Daoy (cell line): Measurements from ENCODE around the gene PICALM. TPM values are rescaled to one million over a fixed set of nuclear protein-coding genes. Genes with fewer than 3 reads are reported as not detected.

ENCODE experiments used
- DNase-seq: peaks from one replicate; pipeline ENCODE4 v3.0.0-alpha.2; 2015; ENCODE audit warnings: low read depth
- total RNA-seq: library from RNA; depleted of rRNA; stranded (reverse); fragments of >200 nt; shearing (Covaris generic); gene quantifications from 2 replicates; pipeline ENCODE4 v1.2.3, GENCODE V29; 2014

Gene PICALM
- total RNA-seq, 1 experiment from 2014 or later, result 151 TPM

- DNase-seq, result no peak
These were observed 21.5 kb downstream of the PICALM start for GRCh38 chr11:86047275-86047991.

- DNase-seq, result no peak
These were observed 22.8 kb downstream of the PICALM start for GRCh38 chr11:86046116-86046515.

GRCh38 chr11:86043765-86044503, 24.9 kb downstream of the PICALM start:
- no peak for DNase-seq

DNA sequence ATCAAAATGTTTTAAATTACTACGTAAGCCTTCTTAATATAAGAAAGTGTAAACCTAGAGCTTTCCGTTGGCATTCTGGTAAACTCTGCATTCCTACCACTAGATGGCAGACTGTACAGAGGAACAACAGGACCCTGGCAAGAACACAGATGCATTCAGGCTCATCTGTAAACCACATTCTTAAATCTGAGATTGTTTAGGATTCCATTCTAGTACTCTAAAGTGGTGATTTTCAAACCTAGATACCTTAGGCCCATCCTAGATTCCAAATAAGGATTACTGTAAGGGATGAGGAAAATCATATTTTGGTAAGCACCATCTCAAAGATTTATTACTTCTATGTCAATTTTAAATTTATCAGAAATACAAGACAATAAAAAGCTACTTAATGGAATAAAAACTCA, 26.9 kb downstream of the PICALM start:
- peak; percentile 83 for DNase-seq

DNA sequence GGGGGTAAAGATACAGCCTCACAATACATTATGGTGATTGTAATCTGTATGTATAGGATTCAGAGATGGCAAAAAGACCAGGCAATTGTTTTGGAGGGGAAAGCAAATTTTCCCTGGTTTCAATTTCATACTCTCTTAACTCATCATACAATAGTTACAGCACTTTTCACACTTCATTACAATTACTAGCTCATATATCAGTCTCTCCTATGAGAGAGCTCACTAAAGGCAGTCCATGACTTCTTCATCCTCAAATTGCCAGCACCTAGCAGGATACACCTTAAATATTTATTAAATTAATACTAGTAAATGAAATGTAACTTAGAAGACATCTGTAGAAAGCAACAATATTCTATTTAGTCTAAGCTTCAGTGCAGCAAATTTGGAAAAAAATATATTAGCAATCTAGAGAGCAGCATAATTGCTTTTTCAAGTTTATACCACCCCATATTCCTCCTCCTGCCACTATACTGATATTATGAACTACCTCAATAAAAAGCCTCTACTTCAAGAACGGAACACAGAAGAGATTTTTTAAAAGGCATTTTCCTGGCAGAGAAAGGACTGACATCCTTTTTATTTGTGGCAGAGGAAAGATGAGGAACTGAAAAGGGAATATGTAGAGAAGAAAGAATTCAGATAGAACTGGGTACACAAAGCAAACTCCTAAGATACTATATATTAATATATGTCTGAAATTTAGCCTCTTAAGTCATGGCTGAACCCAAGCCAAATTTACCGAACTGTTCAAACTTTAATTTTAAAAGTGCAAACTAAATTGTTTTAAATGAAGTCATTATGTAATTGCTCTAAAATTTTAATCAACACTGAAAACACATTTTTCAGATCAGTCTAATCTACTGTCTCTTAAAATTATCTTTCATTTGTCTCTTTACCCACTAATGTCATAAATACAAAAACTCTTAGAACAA, 27.7 kb downstream of the PICALM start:
- no peak for DNase-seq

DNA sequence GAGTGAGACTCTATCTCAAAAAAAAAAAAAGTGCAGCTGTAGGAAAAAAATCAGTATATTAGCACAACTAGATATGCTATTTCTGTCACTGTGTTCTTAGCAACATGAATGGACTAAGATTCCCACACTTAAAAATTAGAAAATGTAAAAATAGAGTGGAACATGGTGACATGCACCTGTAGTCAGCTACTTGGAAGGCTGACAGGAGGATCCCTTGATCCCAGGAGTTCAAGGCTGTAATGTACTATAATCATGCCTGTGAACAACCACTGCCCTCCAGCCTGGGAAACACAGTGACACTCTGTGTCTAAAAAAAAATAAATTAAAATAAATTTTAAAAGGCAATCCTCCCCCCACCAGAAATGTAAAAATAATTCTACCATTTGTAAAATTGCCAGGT, 29.8 kb downstream of the PICALM start:
- DNase-seq, result no peak

DNA sequence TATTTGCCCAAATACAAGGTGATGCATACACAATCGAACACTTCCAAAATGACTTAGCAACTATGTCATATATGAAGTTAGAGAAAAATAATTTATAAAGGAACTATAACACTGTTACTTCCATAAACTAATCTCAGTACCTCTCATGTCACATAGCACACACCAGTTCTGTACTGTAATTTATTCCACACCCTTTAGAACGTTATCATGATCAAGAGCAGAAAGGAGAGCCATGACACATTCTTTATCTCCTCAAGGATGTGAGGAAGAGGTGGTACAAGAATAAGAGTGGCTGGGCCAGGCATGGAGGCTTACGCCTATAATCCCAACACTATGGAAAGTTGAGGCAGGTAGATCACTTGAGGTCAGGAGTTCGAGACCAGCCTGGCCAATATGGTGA, 31.1 kb downstream of the PICALM start:
- no peak for DNase-seq

- no peak for DNase-seq
These were observed 33.0 kb downstream of the PICALM start for GRCh38 chr11:86035920-86036319.

DNA sequence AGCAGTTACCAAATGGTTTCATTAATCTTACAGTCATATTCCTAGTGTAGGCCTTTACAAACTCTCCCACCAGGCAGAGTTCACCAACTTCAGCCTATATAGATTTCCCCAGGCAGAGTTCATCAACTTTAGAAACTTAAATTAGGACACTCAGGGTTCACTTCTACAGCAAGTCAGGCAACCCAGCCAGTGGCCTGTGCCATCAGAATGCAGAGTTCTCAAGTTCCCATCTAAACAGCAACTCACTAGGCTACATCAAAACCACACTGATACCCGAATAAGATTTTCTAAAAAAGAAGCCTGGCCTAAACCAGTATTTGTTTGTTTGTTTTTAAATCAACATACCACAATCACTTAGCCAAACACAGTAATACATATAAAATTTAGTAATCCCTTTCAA, 33.7 kb downstream of the PICALM start:
- DNase-seq, result no peak

GRCh38 chr11:86034710-86035109, 34.2 kb downstream of the PICALM start:
- DNase-seq, result no peak

DNA sequence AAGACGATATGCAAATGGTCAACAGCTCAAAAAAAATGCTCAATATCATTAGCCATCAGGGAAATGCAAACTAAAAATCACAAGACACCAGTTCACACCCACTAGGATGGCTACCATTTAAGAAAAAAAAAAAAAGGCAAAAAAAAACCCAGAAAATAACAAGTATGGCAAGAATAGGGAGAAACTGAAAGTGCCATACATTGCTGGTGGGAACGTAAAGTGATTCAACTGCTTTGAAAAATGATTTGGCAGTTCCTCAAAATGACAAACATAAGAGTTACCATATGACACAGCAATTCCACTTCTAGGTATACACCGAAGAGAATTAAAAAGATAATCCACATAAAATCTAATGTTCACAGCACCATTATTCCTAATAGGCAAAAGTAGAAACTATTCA, 47.5 kb downstream of the PICALM start:
- no peak for DNase-seq

- DNase-seq, result no peak
These were observed 50.6 kb downstream of the PICALM start for GRCh38 chr11:86018249-86018648.

- no peak for DNase-seq
These were observed 52.4 kb downstream of the PICALM start for GRCh38 chr11:86016451-86016850.

GRCh38 chr11:86015699-86016098, 53.2 kb downstream of the PICALM start:
- DNase-seq, result no peak

GRCh38 chr11:86014221-86014620, 54.7 kb downstream of the PICALM start:
- no peak for DNase-seq

DNA sequence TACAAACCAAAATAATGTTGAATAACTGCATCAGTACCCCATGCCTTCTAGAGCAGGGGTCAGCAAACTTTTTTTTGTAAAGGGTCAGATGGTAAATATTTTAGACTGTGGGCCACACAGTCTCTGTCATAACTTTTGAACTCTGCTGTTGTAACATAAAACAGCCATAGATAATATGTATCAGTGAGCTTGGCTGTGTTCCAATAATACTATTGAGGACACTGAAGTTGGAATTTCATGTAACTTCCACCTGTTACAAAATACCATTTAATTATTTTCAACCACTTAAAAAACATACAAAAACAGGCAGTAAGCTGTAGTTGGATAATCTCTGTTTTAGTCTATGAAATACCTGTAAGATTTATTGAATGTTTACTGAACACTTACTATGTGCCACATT, 55.2 kb downstream of the PICALM start:
- no peak for DNase-seq

DNA sequence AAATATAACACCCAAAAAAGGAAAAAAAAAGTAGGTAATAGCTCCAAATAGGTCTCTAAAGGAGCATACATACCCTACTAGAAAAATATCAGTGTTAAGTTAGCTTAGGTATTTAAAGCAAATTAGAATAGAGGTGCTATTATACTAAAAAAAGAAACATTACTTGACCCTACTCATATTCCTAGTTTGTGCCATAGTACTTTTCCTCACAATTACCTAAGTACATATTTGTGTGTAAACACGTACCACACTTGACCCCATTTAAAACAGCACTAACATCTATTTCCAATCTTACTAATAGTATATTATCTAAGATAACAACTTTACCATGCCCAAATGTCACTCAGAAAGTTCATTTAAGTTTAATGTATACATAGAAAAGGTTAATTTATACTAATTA, 57.7 kb downstream of the PICALM start:
- DNase-seq, result no peak

- DNase-seq, result no peak
These were observed 65.2 kb downstream of the PICALM start for GRCh38 chr11:86003654-86004053.

DNA sequence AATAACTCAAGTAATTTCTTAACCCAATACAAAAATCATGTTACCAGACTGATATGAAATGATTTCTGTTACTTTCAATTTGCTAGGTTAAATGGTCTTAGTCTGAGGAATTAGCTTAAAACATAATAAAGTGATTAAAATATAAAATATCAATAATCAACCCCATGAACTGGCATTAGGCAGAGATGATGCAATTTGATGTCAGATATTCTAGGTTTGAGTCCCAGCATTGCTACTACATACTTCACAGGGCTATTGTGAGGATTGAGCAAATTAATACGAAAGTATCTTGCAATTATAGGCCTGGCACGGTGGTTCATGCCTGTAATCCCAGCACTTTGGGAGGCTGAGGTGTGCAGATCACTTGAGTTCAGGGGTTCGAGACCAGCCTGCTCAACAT, 66.5 kb downstream of the PICALM start:
- DNase-seq, result no peak

DNA sequence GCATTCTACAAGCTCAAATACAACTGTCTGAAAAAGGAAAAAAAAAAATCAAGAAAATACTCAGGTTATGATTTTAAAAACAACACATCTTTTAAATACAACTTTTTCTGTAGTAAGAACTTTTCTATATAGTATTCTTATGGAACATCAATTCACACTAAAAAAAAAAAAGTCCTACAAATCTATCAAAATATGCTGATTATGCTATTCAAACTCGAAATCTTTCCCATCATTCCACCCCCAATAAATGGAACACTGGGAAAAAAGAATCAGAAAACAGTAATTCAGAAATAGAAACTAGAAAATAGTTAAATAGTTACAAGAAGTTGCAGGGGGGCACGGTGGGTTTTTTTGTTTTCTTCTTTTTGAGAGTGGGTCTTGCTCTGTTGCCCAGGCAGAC, 77.4 kb downstream of the PICALM start:
- no peak for DNase-seq

DNA sequence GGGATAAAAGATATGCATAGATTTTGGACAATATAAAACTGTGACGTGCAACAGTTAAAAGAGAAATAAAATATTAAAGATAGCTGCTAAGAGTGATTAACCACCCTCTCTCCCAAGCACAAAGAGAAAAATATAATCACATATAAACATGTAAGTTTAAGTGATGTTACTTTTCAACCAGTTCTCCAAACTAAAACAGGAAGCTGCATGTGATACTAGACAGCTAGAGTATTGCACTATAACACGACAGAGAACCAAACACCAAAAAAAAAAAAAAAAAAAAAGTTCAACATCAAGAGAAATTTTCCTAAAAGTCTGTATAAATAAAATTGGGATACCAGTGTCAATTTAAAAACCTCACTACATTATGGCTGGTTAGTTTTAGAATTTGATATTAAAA, 79.1 kb downstream of the PICALM start:
- DNase-seq, result no peak

DNA sequence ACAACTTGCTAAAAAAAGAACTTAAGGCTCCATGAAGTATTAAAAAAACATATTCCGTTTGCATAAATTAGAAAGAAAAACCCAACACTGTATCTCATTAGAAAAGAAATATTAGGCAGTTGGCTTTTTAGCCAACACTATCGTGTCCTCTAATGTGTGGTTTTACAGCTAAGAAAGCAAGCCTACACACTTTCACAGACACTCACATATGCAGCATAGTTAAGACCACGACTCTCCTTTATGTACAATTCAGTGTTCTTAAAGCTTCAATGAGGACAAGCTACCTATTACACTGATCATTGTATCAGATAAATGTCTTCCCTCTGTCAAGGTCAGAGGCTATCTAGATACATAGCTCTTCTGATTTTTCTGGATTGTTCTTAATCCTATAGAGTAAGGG, 80.1 kb downstream of the PICALM start:
- DNase-seq, result no peak
